HepG2 (cell line): Measurements from ENCODE around the gene POU3F1. TPM values are rescaled to one million over a fixed set of nuclear protein-coding genes. Genes with fewer than 3 reads are reported as not detected.

Experiments used
- AKAP8 ChIP-seq: sonication (generic); formaldehyde crosslinking; IDR thresholded peaks from 2 replicates; pipeline ENCODE4 v1.5.1; 2020; ENCODE audit warnings: mild to moderate bottlenecking, missing genetic modification reagents
- ARNTL ChIP-seq: sonication (generic); formaldehyde crosslinking; IDR thresholded peaks from 2 replicates; pipeline ENCODE4 v1.4.0; 2020; ENCODE audit warnings: mild to moderate bottlenecking, missing genetic modification reagents
- ATF7 ChIP-seq, 2 experiments: fragments of 450-650 bp in 1 of 2; sonication (generic) in 1 of 2; formaldehyde crosslinking in 1 of 2; IDR thresholded peaks; 2 replicates each; pipeline versions ENCODE4 v1.4.0 to v1.6.1; 2016 to 2020; ENCODE audit warnings: antibody characterized with exemption in 1 of 2, mild to moderate bottlenecking in 1 of 2, missing genetic modification reagents in 1 of 2
- ETV5 ChIP-seq: IDR thresholded peaks from 2 replicates; pipeline ENCODE4 v1.6.1; 2018; ENCODE audit warnings: missing biosample characterization, missing genetic modification reagents, inconsistent platforms, borderline replicate concordance
- FOXO1 ChIP-seq: sonication (generic); formaldehyde crosslinking; IDR thresholded peaks from 2 replicates; pipeline ENCODE4 v1.4.0; 2020; ENCODE audit warnings: missing genetic modification reagents
- GTF2F1 ChIP-seq: fragments of 150-350 bp; IDR thresholded peaks from 2 replicates; pipeline ENCODE4 v1.6.1; 2014; ENCODE audit warnings: low read length
- HMG20A ChIP-seq: IDR thresholded peaks from 2 replicates; pipeline ENCODE4 v1.6.1; 2016; ENCODE audit warnings: borderline replicate concordance
- IRF9 ChIP-seq: sonication (generic); formaldehyde crosslinking; IDR thresholded peaks from 2 replicates; pipeline ENCODE4 v1.8.0; 2022; ENCODE audit warnings: missing genetic modification reagents, mild to moderate bottlenecking, borderline replicate concordance
- IRX3 ChIP-seq: sonication (generic); formaldehyde crosslinking; IDR thresholded peaks from 2 replicates; pipeline ENCODE4 v1.8.1; 2023; ENCODE audit warnings: mild to moderate bottlenecking, low read depth, missing genetic modification reagents, borderline replicate concordance
- LCORL ChIP-seq, 2 experiments: fragments of 450-650 bp in 1 of 2; sonication (generic) in 1 of 2; formaldehyde crosslinking in 1 of 2; IDR thresholded peaks; 2 replicates each; pipeline versions ENCODE4 v1.5.0 to v1.6.1; 2017 to 2020; ENCODE audit warnings: antibody characterized with exemption in 1 of 2, missing genetic modification reagents in 1 of 2
- MED8 ChIP-seq: sonication (generic); formaldehyde crosslinking; IDR thresholded peaks from 2 replicates; pipeline ENCODE4 v1.8.1; 2023; ENCODE audit warnings: mild to moderate bottlenecking, missing genetic modification reagents; ENCODE audit not compliant: insufficient replicate concordance
- MEIS1 ChIP-seq: sonication (generic); formaldehyde crosslinking; IDR thresholded peaks from 2 replicates; pipeline ENCODE4 v1.9.0; 2021; ENCODE audit warnings: mild to moderate bottlenecking, missing genetic modification reagents, moderate library complexity, borderline replicate concordance
- PITX1 ChIP-seq: sonication (generic); formaldehyde crosslinking; IDR thresholded peaks from 2 replicates; pipeline ENCODE4 v1.5.1; 2020; ENCODE audit warnings: mild to moderate bottlenecking, missing genetic modification reagents
- POLR2A ChIP-seq, 2 experiments: IDR thresholded peaks; 2 replicates each; pipeline ENCODE4 v1.6.1; 2011; ENCODE audit warnings: low read depth in 2 of 2, low read length in 2 of 2, mild to moderate bottlenecking in 1 of 2, moderate library complexity in 1 of 2; ENCODE audit not compliant: insufficient read depth in 1 of 2
- REXO4 ChIP-seq: sonication (generic); formaldehyde crosslinking; IDR thresholded peaks from 2 replicates; pipeline ENCODE4 v1.8.0; 2022; ENCODE audit warnings: missing genetic modification reagents, mild to moderate bottlenecking, borderline replicate concordance
- TRIM24 ChIP-seq: sonication (generic); formaldehyde crosslinking; IDR thresholded peaks from 2 replicates; pipeline ENCODE4 v1.8.0; 2022; ENCODE audit warnings: mild to moderate bottlenecking, missing genetic modification reagents
- ZBED4 ChIP-seq: sonication (generic); formaldehyde crosslinking; IDR thresholded peaks from 2 replicates; pipeline ENCODE4 v1.4.0; 2020; ENCODE audit warnings: missing genetic modification reagents, borderline replicate concordance
- ZFAT ChIP-seq: sonication (generic); formaldehyde crosslinking; conservative IDR thresholded peaks from 2 replicates; pipeline ENCODE4 v1.8.1; 2023; ENCODE audit warnings: missing genetic modification reagents, inconsistent platforms
- ZNF160 ChIP-seq: sonication (generic); formaldehyde crosslinking; IDR thresholded peaks from 2 replicates; pipeline ENCODE4 v1.8.0; 2022; ENCODE audit warnings: mild to moderate bottlenecking, inconsistent platforms, missing genetic modification reagents
- ZNF605 ChIP-seq: sonication (generic); formaldehyde crosslinking; IDR thresholded peaks from 2 replicates; pipeline ENCODE4 v1.8.0; 2022; ENCODE audit warnings: mild to moderate bottlenecking, missing genetic modification reagents
- ZNF644 ChIP-seq: IDR thresholded peaks from 2 replicates; pipeline ENCODE4 v1.6.1; 2016; ENCODE audit warnings: low read depth
- ZNF7 ChIP-seq: IDR thresholded peaks from 2 replicates; pipeline ENCODE4 v1.6.1; 2016; ENCODE audit warnings: missing biosample characterization, missing genetic modification reagents
- ZNF75D ChIP-seq: sonication (generic); formaldehyde crosslinking; IDR thresholded peaks from 2 replicates; pipeline ENCODE4 v1.8.1; 2023; ENCODE audit warnings: missing genetic modification reagents, mild to moderate bottlenecking, borderline replicate concordance
- ZNF792 ChIP-seq: IDR thresholded peaks from 2 replicates; pipeline ENCODE4 v1.6.1; 2016
- ZSCAN22 ChIP-seq: sonication (generic); formaldehyde crosslinking; IDR thresholded peaks from 2 replicates; pipeline ENCODE4 v1.4.0; 2020; ENCODE audit warnings: mild to moderate bottlenecking, missing genetic modification reagents
- ZSCAN9 ChIP-seq: IDR thresholded peaks from 2 replicates; pipeline ENCODE4 v1.6.1; 2016; ENCODE audit warnings: borderline replicate concordance
- polyA plus RNA-seq, 8 experiments: library from polyadenylated mRNA; depleted of rRNA in 3 of 8; stranded (reverse) in 7 of 8; unstranded in 1 of 8; fragments of >200 nt; fragmentation: Illumina TruSeq in 4 of 8; extraction: Trizol in 4 of 8; gene quantifications; 2 replicates each; pipeline versions ENCODE4 v1.2.1 to v1.2.3, GENCODE V29; 2011 to 2016; ENCODE audit warnings: low read depth in 4 of 8, missing spikeins in 1 of 8, mixed read lengths in 1 of 8; ENCODE audit not compliant: insufficient read depth in 1 of 8
- total RNA-seq, 5 experiments: library from RNA; depleted of rRNA; stranded (reverse); fragments of >200 nt; fragmentation: Illumina TruSeq; extraction: Trizol; gene quantifications; 2 replicates each; pipeline ENCODE4 v1.2.3, GENCODE V29; 2016; ENCODE audit warnings: low read depth in 1 of 5

POU3F1 gene
- total and polyA plus RNA-seq, 2 of the 13 experiments (the other 11 are each of a cell fraction or from before 2014, with no cell fraction given), result not detected

- TF ChIP-seq MEIS1 (CRISPR knock-in tag) (peak; percentile 30; the same call in 1 of the 2 replicates), ZNF7 (peak; percentile 58; the same call in 1 of the 2 replicates), IRF9 (CRISPR knock-in tag) (peak; percentile 97; the same call in 1 of the 2 replicates), LCORL (IDR thresholded peaks at IDR 0.05) (no peak), LCORL (CRISPR knock-in tag; IDR thresholded peaks at IDR 0.05) (no peak), ZNF605 (CRISPR knock-in tag) (peak; percentile 99), ZNF75D (CRISPR knock-in tag) (peak; percentile 93; the same call in 1 of the 2 replicates), ZNF792 (CRISPR knock-in tag) (peak; percentile 94), POLR2A (IDR thresholded peaks at IDR 0.05; ENCODE audit: insufficient read depth in 1 of 2, low read depth in 2 of 2, low read length in 2 of 2) (peak; percentile 80 to 95), GTF2F1 (no peak; the same call in 1 of the 2 replicates), ZSCAN22 (CRISPR knock-in tag) (0 out of 2 replicates have a peak, but pooled peaks have one; percentile 22), HMG20A (no peak), FOXO1 (peak; percentile 69), ZBED4 (CRISPR knock-in tag) (peak; percentile 51; the same call in 1 of the 2 replicates), ATF7 (IDR thresholded peaks at IDR 0.05) (no peak), ATF7 (CRISPR knock-in tag; IDR thresholded peaks at IDR 0.05) (peak; percentile 37; the same call in 1 of the 2 replicates), REXO4 (CRISPR knock-in tag) (peak; percentile 88; the same call in 1 of the 2 replicates), ZNF644 (no peak), IRX3 (CRISPR knock-in tag) (peak; percentile 98), ZSCAN9 (CRISPR knock-in tag) (peak; percentile 92), ETV5 (CRISPR knock-in tag) (no peak; the same call in 1 of the 2 replicates), MED8 (no peak), TRIM24 (CRISPR knock-in tag) (no peak), AKAP8 (CRISPR knock-in tag) (peak; percentile 77), ZFAT (CRISPR knock-in tag) (no peak), ZNF160 (peak; percentile 78; the same call in 1 of the 2 replicates), PITX1 (CRISPR knock-in tag) (peak; percentile 65), ARNTL (CRISPR knock-in tag) (peak; percentile 77)
Observed at GRCh38 chr1:38012363-38013226, 34.0 kb downstream of the POU3F1 start, which contains the start of gene UTP11 (continued).
